GM18909 (cell line): ENCODE data around the gene EXOC4.

Experiments
- ATAC-seq: cut with Tn5 transposase; IDR thresholded peaks from one replicate; pipeline ENCODE4 v1.9.1; 2021; ENCODE audit warnings: mild to moderate bottlenecking; ENCODE audit not compliant: unreplicated experiment, poor library complexity

EXOC4 gene

DNA sequence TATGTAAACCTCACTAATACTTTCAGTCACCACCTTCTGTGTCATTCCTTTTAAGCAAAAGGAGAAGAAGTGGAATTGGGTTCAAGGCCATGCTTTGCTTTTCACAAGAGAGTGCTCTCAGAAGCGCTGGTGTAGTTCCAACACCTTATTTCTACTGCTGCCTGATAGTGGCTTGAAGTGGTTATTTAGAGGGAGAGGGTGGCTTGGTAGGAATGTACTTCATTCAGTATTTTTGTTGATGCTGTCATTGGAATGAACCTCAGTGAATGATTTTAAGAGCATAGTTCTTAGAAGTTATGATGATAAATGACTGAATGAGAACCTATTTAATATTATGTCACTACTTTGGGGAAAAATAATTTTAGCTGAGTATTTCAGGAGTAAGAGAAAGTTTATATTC lies 396.7 kb downstream of the EXOC4 start:
- no peak for ATAC-seq

DNA sequence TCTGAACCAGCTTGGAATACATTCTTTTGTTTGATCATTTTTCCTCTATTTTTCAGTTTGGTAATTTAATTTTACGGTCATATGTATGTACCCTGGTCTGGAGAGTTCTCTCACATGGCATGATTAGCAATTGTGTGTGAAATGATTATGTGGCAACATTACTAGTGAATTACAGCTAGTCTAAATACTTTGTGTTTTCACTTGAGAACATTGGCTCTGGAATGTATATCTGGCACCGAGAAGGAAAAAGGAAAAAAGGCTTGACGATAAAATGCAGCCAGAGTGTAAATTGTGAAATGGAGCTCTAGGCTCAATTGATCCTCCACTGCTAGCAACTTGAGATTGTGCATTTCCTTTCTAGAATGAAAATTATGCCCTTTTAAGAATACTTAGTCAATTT lies 397.2 kb downstream of the EXOC4 start:
- ATAC-seq = no peak

DNA sequence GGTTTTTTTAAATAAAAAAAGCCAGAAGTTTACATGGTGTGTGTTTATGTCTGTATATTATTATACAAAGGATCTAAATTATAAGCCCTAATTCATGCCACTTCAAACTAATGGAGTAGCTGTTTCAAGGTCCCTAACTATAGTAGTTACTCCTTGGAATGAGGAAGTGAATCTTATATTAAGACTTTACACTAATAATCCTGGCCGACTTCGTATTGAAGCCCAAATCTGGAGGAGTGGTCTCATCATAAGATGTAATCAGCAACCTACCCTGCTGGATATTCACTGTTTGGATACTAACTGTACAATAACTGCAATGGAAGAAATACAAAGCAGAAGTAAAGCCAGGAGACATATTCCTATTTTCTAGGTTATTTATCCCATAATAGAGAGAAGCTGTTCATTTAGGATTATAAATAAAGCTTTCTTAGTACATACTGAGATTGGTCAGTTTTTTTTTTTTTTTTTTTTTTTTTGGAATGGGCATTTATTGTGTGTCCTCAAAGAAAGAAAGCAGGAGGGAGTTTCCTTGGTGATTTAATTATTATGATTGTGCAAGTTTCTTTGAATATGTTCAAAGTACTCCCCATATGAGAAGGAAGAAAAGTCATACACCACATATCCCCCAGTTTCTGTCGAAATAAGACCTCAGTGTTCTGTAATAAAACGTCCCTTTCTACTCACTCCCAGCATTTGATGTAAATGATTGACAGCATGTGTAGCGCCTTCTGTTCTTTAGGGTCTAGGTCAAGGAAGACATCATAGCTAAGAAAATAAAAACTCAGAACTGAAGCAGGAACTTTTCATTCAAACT lies 397.8 kb downstream of the EXOC4 start:
- no peak for ATAC-seq

DNA sequence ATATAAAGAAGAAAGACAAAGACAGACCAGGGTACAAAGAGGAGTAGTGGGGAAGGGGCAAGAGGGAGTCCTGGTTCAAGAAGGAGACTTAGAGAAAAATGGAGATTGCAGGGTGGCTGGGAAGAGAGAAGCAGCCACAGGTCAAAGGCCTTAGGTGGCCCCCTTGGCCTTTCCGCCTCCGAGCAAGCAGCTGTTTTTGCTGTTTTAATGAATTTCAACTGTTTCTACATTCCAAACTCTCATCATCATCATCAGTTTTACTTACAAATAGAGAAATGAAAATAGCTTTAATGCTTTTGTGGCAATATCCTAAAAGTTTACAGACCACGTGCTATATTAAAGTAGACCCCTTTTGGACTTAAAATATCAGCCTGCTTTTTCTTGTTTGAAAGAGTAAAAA lies 399.7 kb downstream of the EXOC4 start:
- ATAC-seq = no peak

DNA sequence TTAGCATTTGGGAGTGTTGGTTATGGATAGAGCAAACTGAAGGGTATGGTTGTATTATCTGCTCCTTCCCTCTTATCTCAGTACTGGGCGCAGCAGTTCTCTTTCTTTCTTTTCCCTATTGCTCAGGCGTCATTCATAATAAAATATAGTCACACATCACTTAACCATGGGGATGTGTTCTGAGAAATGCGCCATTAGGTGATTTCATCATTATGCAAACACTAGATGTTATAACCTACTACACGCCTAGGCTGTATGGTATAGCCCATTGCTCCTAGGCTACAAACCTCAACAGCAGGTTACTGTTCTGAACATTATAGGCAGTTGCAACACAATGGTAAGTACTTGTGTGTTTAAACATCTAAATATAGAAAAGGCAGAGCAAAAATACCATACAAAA lies 401.7 kb downstream of the EXOC4 start:
- ATAC-seq = no peak

DNA sequence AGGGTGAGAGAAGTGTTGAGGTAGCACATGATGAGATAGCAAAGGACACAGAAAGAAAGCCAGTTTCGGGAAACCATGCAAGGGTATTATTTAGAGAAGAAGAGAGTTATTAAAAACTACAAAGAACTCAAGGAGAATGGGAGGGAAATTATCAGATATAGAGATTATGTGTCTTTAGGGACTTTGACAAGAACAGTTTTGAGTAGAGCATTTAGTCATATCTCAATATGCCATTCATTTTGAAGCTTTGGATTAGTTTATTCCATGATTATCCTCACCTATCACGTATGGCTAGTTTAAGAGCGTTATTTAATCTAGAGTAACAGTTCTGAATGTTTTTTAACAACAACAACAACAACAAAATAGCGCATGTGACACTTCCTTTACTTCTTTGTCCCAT lies 409.4 kb downstream of the EXOC4 start:
- ATAC-seq = no peak

DNA sequence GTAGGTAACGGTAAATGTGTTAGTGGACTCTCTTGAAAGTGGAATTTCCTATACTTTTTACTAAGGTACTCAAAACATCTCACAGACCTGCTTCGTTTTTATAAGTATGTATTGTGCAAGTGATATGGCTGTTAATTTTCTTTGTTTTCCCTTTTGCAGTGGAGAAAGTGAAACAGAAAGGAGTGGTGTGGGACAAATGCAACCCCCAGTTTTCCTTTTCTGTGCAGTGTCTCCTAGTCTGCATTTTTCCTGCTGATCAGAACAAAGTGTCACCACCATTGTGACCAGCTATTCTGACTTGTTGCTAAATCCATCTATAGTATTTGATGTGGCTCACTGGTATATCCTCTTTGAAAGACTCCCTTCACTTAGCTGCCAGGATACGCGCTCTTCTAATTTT lies 410.0 kb downstream of the EXOC4 start:
- ATAC-seq = no peak

DNA sequence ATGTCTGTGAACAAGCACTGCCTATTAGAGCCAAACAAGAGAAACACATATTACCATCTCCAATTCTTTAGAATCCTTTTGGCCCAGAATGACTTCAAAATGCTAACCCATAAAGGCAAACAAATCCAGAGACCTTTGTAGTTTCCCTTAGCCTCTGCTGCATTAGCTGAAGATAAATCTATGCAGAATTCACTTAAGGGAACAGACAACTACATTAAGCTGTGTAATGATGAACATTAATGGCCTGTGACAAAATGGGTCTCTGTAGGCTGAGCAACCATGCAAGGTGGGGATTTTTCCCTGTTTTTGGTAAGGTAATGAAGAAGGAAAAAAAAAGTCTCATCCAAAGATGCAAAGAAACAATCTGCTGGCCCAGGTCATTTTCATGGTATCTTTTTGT lies 411.6 kb downstream of the EXOC4 start:
- ATAC-seq = no peak

DNA sequence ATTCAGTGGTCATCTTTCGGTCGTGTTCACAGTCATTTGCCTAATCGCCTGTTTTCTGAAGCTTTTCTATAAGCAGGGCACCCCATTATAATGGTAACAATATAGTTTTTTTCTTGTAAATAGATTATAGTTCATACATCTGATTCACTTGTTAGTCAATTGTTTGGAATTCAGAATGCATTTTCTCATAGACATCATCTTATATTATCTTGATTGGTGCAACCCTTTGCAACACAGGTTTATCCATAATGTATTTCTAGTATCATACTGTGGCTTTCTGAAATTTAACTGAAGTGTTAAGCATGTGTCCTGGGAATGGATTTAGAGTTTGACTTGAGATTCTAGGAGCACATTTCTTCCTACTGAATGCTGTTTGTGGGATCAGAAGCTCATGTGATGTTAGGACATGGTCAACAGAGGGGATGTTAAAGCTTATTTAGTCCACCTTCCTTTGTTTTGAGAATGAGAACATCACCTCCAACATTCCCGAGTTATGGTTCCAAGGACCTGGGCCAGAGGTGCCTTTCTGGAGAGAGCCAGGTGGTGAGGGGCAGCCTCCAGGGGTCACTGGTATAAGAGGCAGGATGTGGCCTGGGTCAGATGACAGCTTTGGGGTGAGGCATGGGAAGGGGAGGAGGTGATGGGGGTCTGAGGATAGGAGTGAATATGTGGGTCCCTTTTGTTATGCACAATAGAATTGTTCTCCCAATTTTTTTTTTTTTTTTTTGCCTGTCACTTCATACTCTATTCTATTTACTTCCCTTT lies 415.6 kb downstream of the EXOC4 start:
- no peak for ATAC-seq

DNA sequence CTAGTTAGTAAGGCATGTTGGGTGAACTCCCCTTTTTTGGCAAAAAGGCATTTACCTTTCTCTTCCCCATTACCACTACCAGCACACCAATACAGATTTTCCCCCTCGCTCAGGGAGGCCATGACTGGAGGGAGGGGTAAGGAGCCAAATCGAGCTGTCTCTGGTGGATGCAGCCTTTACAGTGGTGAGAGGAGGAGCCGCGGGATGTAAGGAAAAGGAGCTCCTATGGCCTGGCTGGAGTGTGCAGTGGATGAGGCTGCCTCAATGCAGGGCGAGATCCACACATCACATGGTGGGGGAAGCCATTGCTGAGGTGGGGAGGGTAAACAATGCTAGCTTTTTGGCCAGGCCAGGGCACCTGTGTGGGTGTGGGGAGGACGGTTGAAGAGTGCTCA lies 416.2 kb downstream of the EXOC4 start:
- ATAC-seq = no peak

DNA sequence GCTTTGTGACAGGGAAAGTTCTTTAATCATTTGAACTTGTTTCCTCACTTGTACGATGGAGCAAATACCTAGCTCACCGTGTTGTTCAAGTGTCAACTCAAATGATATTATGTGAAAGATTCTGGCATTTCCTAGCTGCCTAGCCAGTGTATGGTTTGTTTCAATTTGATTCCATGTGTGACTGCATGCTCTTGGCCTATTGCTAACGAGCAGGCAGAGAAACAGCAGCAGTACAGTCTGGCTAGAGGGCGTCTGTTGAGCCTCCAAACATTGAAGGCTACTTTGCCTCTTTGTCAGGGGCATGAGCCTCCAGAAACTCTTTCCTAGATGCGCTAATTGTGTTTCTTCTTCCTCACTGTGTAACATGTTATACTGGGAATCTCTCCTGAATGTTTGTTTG lies 417.4 kb downstream of the EXOC4 start:
- ATAC-seq = no peak

DNA sequence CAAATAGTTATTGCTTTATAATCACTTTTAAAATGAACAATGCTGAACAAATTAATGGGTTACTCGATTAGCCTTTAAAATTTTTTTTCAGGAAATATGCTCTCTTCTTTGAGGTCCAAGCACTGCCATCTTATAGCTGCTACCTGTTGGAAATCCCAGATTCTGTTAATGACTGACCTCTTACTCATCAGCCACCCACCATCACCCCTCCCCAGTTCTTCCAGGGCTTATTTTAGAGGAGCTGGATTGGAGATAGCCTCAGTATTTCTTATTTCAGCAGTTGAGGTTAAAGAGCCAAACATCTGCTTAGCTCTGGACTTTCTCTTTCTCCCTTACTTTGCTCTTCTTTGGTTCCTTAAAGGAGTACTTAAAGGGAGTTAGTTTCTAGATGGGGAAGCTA lies 420.0 kb downstream of the EXOC4 start:
- ATAC-seq = no peak

DNA sequence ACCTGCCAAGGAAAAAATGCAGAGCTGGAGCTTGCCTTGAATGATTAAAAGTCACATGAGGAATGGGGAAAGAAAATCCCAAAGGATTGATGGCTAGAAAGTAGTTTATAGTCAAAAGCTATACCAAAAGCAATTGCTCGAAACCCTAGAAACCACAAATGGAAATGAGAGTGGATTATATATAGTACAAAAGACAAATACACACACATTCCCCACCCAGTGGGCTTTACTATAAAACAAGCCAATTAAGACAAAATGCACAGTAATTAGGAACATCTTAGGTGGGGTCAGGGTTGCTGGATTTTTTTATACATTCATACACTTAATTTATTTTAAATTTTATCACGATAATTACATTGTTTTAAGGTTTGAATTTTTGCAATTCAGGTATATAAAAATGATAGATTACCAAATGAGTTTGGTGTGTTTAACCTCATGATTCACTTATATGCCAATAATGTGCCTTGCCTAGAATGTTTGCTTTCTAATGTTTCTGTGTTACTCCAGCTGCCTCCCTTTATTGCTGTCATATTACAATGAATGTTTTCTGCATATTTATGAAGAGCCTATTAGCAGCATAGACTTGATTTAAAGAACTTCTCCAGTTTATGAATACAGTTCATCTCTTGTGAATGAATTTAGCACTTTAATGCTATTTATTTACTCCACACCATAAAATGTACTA lies 421.3 kb downstream of the EXOC4 start:
- ATAC-seq = no peak

DNA sequence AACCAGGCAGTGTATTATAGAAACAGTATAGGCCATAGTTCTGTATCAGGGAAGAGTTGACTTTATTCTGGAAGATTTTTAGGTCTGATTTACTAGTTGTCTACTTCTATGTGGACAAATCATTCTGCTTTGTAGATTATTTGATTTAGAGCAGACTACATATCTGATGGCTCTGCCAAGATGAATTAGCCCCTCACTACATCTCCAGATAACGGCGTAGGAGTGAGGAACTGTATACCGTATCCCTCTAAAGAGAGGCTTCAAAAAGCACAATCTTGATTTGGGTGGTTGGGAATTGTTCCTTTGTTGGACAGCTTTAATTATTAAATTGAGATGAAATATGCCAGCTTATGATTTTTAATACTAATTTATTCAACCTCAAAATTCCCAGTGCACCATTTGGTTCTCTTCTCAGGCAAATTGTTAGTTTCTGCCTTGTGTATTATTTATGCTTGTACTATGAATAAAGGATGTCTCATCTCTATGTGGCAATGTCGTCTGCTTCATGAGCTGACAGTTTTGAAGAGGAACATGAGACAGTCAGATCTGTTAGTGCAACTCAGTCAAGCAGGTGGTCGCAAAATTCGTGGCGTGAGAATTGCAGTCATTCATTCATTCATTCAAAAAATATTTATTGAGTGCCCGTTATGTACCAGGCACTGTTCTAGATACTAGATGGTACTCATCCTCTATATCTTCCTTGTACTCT lies 422.8 kb downstream of the EXOC4 start:
- ATAC-seq = no peak

DNA sequence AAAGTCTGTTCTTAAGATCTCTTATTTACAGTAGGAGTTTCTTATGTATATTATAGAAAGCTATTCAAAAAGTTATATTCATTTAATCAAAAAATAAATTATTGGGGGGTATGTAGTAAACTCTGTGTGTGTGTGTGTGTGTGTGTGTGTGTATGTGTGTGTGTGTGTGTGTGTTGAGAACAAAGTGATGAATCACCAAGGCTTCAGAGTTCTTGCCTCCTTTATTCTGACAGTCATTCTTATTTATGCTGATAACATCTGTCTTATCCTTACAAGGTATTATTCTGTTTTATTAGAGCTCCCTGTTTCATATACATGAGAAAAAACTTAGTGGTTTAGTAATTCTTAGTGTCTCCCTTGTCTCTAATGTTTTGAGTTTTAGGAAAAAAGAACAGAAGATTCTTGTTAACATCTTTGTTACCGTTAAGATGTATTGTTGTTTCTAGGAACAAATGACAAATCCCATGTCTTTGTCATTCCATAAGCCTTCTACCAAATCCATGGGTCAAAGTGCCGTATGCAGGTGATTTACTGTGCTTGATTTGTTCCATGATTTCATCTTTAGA lies 424.0 kb downstream of the EXOC4 start:
- no peak for ATAC-seq

DNA sequence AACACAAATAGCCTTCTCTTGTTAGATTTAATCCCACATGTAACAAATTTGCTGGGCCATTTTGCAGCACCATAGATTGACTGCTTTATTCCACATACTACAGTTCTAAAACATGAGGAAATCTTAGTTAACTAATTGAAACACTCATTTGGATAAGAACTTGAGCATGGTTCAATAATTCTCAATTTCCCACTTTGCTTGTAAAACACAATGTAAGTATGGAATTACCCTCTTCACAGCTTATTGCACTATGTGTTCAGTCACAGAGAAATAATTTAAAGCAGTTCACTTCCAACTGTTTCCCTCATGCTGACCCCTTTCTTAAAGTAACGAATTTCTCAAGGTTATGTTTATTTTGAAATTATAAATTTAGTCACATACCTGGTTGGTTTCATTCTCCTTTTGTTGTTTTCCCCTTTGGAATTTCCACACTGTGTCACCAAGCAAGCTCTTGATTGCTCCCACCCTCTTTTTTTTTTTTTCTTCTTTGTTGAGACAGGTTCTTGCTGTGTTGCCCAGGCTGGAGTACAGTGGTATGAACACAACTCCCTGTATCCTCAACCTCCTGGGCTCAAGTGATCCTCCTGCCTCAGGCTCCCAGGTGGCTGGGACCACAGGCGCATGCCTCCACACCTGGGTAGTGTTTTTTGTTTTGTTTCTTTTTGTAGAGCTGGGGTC lies 425.4 kb downstream of the EXOC4 start:
- ATAC-seq = no peak

DNA sequence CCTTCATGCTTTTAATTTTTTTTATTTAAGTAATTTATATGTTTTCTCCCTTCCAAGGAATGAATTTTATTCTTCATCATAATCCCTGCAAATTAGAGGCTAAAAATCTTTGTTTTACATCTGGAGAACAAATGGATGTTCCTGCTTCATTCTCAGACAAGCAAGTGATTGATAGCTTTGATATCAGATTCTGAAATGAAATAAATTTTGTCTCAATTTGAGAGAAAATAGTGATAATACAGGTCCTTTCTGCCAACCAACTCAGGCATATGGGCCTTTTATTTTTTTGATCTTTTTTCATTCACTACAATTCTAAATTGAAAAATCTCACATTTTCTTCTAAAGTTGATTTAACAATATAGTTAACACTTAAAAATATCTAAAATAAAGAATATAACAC lies 427.1 kb downstream of the EXOC4 start:
- ATAC-seq = no peak

DNA sequence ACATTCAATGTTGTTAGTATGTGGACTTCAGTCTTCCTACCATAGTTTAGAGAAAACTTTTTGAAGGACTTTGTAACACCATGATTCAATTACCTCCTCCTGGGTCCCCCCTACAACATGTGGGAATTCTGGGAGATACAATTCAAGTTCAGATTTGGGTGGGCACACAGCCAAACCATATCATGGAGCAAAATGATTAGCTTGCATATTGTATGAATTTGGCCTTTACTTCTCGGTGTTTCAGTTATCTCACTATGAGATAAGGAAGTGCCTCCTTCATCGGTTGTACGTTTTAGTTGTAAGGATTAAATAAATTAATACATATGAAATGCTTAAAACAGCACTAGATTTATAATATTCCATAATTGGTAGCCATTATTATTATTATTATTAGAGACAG lies 428.7 kb downstream of the EXOC4 start:
- ATAC-seq = no peak

DNA sequence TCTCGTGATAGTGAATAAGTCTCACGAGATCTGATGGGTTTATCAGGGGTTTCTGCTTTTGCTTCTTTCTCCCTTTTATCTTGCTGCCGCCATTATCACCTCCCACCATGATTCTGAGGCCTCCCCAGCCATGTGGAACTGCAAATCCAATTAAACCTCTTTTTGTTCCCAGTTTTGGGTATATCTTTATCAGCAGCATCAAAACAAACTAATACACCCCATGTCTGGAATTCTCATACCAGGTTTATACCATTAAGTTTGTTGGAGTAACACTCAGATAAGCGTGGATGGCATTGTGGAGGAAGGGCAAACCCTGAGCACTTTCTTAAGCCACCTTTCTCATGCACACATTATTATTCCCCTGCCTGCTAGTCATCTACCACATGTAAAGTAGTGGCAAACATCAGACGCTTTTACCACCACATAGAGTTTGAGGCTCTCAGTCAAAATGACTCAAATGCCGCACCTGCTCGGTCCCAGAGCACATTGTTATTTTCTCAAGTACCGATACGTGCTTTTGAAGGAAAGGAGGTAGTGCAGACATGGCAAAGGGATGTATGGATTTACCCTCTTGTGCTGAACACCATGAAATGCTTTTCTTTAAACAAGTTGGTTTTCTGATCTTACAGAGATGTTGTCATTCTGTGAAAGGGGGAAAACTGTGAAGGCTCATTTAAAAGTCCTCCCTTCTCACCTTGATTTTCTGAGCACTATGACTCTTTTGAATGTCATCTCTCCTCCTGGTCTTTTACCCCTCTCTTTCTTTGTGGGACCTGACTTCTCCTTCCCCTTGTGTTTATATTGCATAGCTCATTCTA lies 429.7 kb downstream of the EXOC4 start:
- ATAC-seq = no peak
